Keratinocyte (primary cell): ENCODE measurements around the gene TRAF3IP3.

Experiments
- EZH2 ChIP-seq: IDR thresholded peaks from one replicate; pipeline ENCODE4 v1.6.1; 2012; ENCODE audit warnings: inconsistent platforms, mild to moderate bottlenecking, low read length, moderate library complexity
- TF ChIP-seq, protein P1 (sequence below), 3 experiments: IDR thresholded peaks in 1 of 3; conservative IDR thresholded peaks in 1 of 3; optimal IDR thresholded peaks in 1 of 3; 2 replicates in 2 of 3; 3 replicates in 1 of 3; pipeline versions ENCODE3 to v1.5.1; 2011; ENCODE audit warnings: low read length in 3 of 3, mild to moderate bottlenecking in 3 of 3, moderate library complexity in 2 of 3, control low read depth in 1 of 3, inconsistent platforms in 1 of 3; ENCODE audit not compliant: insufficient read depth in 2 of 3; ENCODE audit errors: extremely low read depth in 1 of 3

GRCh38 chr1:209729436-209729835 is 26.4 kb upstream of the TRAF3IP3 start:
- TF ChIP-seq, protein P1, sequence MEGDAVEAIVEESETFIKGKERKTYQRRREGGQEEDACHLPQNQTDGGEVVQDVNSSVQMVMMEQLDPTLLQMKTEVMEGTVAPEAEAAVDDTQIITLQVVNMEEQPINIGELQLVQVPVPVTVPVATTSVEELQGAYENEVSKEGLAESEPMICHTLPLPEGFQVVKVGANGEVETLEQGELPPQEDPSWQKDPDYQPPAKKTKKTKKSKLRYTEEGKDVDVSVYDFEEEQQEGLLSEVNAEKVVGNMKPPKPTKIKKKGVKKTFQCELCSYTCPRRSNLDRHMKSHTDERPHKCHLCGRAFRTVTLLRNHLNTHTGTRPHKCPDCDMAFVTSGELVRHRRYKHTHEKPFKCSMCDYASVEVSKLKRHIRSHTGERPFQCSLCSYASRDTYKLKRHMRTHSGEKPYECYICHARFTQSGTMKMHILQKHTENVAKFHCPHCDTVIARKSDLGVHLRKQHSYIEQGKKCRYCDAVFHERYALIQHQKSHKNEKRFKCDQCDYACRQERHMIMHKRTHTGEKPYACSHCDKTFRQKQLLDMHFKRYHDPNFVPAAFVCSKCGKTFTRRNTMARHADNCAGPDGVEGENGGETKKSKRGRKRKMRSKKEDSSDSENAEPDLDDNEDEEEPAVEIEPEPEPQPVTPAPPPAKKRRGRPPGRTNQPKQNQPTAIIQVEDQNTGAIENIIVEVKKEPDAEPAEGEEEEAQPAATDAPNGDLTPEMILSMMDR (optimal IDR thresholded peaks at IDR 0.05 in 1 of 3, IDR thresholded peaks at IDR 0.05 in 1 of 3, conservative IDR thresholded peaks at IDR 0.05 in 1 of 3; ENCODE audit: extremely low read depth in 1 of 3, insufficient read depth in 2 of 3, low read length in 3 of 3), result no peak
- no peak for TF ChIP-seq EZH2
